Upper lobe of right lung (tissue), 1 donor: ENCODE data around the gene PTPRB. TPM values are rescaled to one million over a fixed set of nuclear protein-coding genes. Genes with fewer than 3 reads are reported as not detected.

Source experiments
- ATAC-seq: fragments of 200-7000 bp; cut with Tn5 transposase; one replicate; pipeline ENCODE4 v1.9.1; 2020; ENCODE audit warnings: mild to moderate bottlenecking, moderate library complexity
- DNase-seq: peaks from one replicate; pipeline ENCODE4 v3.0.0-alpha.2; 2020
- H3K27ac ChIP-seq: fragments of 200-600 bp; one replicate; pipeline ENCODE4 v1.8.0; 2022
- H3K27me3 ChIP-seq: fragments of 200-600 bp; one replicate; pipeline ENCODE4 v1.8.0; 2022; ENCODE audit warnings: mild to moderate bottlenecking
- H3K36me3 ChIP-seq: fragments of 200-600 bp; one replicate; pipeline ENCODE4 v1.8.0; 2022
- H3K4me1 ChIP-seq: fragments of 200-600 bp; one replicate; pipeline ENCODE4 v1.8.0; 2022
- H3K4me3 ChIP-seq: fragments of 200-600 bp; one replicate; pipeline ENCODE4 v1.8.0; 2022; ENCODE audit warnings: mild to moderate bottlenecking
- H3K9me3 ChIP-seq: fragments of 200-600 bp; one replicate; pipeline ENCODE4 v1.8.0; 2022
- CTCF ChIP-seq: fragments of 200-600 bp; IDR thresholded peaks from one replicate; pipeline ENCODE4 v1.8.0; 2022; ENCODE audit warnings: antibody characterized with exemption
- intact Hi-C: fragments of 100-400 bp; cut with DNase I; formaldehyde crosslinking; loops from one replicate; pipeline ENCODE4 v1.11.0; 2022
- total RNA-seq: library from RNA; stranded (reverse); fragmentation: NEBNext Ultra II Directional; extraction: Animal tissue kit (Norgen Biotek cat#: 25700); gene quantifications from one replicate; pipeline ENCODE4 v1.2.1, GENCODE V29; 2021
- donor health status: DM: no; HTN: yes; CAD: no; lungs with severe emphysema.

Gene PTPRB
- total RNA-seq, 1 donor from 2014 or later = 196 TPM

- no peaks in the 10 kb centered on the region for H3K9me3 ChIP-seq
- no peak overlapping the region for H3K27ac ChIP-seq
- ATAC-seq (no peak), DNase-seq (no peak)
- intact Hi-C loops = no loop called here
- TF ChIP-seq CTCF = no peak
- H3K4me3 ChIP-seq = no peak overlapping the region
- no peaks in the 10 kb centered on the region for H3K4me1 ChIP-seq
- no peaks in the 10 kb centered on the region for H3K27me3 ChIP-seq
- H3K36me3 ChIP-seq = no peaks in the 10 kb centered on the region
These were observed 75.7 kb downstream of the PTPRB start for GRCh38 chr12:70561550-70561949.

GRCh38 chr12:70560671-70561070 lies 76.6 kb downstream of the PTPRB start:
- Histone ChIP-seq H3K4me3 (no peak overlapping the region), H3K9me3 (no peaks in the 10 kb centered on the region), H3K27ac (no peak overlapping the region), H3K4me1 (no peaks in the 10 kb centered on the region), H3K27me3 (no peaks in the 10 kb centered on the region), H3K36me3 (no peaks in the 10 kb centered on the region)
- TF ChIP-seq CTCF = no peak
- intact Hi-C loops = no loop called here
- DNase-seq = no peak
- ATAC-seq = no peak

- no peak overlapping the region for H3K4me3 ChIP-seq
- no peak for TF ChIP-seq CTCF
- H3K4me1 ChIP-seq = no peaks in the 10 kb centered on the region
- H3K27me3 ChIP-seq = no peaks in the 10 kb centered on the region
- intact Hi-C loops = no loop called here
- no peaks in the 10 kb centered on the region for H3K36me3 ChIP-seq
- H3K9me3 ChIP-seq = no peaks in the 10 kb centered on the region
- no peak for ATAC-seq
- no peak for DNase-seq
- H3K27ac ChIP-seq = no peak overlapping the region
These were observed 77.8 kb downstream of the PTPRB start for GRCh38 chr12:70559390-70559789.

- Histone ChIP-seq H3K36me3 (no peaks in the 10 kb centered on the region), H3K4me3 (no peak overlapping the region), H3K4me1 (no peaks in the 10 kb centered on the region), H3K27ac (no peak overlapping the region), H3K27me3 (no peaks in the 10 kb centered on the region), H3K9me3 (no peaks in the 10 kb centered on the region)
- no peak for DNase-seq
- no peak for TF ChIP-seq CTCF
- ATAC-seq = no peak
- intact Hi-C loops = no loop called here
These were observed 79.5 kb downstream of the PTPRB start for GRCh38 chr12:70557583-70558191.

GRCh38 chr12:70556179-70556869 lies 80.9 kb downstream of the PTPRB start:
- no peaks in the 10 kb centered on the region for H3K27me3 ChIP-seq
- no peaks in the 10 kb centered on the region for H3K36me3 ChIP-seq
- no peak for TF ChIP-seq CTCF
- intact Hi-C loops = no loop called here
- no peak overlapping the region for H3K4me3 ChIP-seq
- no peak for ATAC-seq
- H3K9me3 ChIP-seq = no peaks in the 10 kb centered on the region
- H3K4me1 ChIP-seq = no peaks in the 10 kb centered on the region
- no peak overlapping the region for H3K27ac ChIP-seq
- DNase-seq = no peak
